ENCODE results near the gene ACADSB.

- TF ChIP-seq, protein P1, sequence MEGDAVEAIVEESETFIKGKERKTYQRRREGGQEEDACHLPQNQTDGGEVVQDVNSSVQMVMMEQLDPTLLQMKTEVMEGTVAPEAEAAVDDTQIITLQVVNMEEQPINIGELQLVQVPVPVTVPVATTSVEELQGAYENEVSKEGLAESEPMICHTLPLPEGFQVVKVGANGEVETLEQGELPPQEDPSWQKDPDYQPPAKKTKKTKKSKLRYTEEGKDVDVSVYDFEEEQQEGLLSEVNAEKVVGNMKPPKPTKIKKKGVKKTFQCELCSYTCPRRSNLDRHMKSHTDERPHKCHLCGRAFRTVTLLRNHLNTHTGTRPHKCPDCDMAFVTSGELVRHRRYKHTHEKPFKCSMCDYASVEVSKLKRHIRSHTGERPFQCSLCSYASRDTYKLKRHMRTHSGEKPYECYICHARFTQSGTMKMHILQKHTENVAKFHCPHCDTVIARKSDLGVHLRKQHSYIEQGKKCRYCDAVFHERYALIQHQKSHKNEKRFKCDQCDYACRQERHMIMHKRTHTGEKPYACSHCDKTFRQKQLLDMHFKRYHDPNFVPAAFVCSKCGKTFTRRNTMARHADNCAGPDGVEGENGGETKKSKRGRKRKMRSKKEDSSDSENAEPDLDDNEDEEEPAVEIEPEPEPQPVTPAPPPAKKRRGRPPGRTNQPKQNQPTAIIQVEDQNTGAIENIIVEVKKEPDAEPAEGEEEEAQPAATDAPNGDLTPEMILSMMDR (IDR thresholded peaks at IDR 0.05; ENCODE audit: low read length): no peak
- no peak for TF ChIP-seq EZH2 (IDR thresholded peaks at IDR 0.05; ENCODE audit: borderline replicate concordance, low read length)
These were observed 18.5 kb upstream of the ACADSB start for GRCh38 chr10:122990278-122990677.
